SIG-M5 treated with dmso at 0.1 percent for 504 hours (cell line): ENCODE measurements around the gene COPS6.
"Not testable (repeated sequence)": the region's sequence is repeated elsewhere in the genome, so short reads cannot be mapped to it uniquely, and the experiment has no call there.

Experiments
- DNase-seq: peaks from one replicate; lab custom pipeline; 2025; ENCODE audit not compliant: unreplicated experiment; lab: John Stamatoyannopoulos, UW

COPS6 gene

GRCh38 chr7:100126239-100126930 lies 37.6 kb downstream of the COPS6 start:
- no peak for DNase-seq

GRCh38 chr7:100126931-100127865 lies 38.4 kb downstream of the COPS6 start, which contains the start of gene MBLAC1:
MBLAC1 (plus strand) TSS chr7:100126967; CDS start chr7:100127396, 429 bp downstream.
- peak; percentile 93 for DNase-seq

GRCh38 chr7:100127866-100128636 lies 39.3 kb downstream of the COPS6 start:
- no peak for DNase-seq

GRCh38 chr7:100128637-100128963 lies 39.8 kb downstream of the COPS6 start:
- DNase-seq = no peak

- not testable (repeated sequence) for DNase-seq
Measured at GRCh38 chr7:100130220-100130607, 41.4 kb downstream of the COPS6 start.

GRCh38 chr7:100130608-100131453 lies 42.1 kb downstream of the COPS6 start:
- DNase-seq = peak; percentile 43

- DNase-seq = no peak
Measured at GRCh38 chr7:100132126-100132525, 43.4 kb downstream of the COPS6 start.

GRCh38 chr7:100132697-100133151 lies 44.0 kb downstream of the COPS6 start:
- DNase-seq = peak; percentile 62

GRCh38 chr7:100137851-100138760 lies 49.3 kb downstream of the COPS6 start:
- DNase-seq = no peak

- no peak for DNase-seq
Measured at GRCh38 chr7:100141555-100141949, 52.8 kb downstream of the COPS6 start.
